ENCODE results near the gene DGAT2.

The DGAT2 gene

DNA sequence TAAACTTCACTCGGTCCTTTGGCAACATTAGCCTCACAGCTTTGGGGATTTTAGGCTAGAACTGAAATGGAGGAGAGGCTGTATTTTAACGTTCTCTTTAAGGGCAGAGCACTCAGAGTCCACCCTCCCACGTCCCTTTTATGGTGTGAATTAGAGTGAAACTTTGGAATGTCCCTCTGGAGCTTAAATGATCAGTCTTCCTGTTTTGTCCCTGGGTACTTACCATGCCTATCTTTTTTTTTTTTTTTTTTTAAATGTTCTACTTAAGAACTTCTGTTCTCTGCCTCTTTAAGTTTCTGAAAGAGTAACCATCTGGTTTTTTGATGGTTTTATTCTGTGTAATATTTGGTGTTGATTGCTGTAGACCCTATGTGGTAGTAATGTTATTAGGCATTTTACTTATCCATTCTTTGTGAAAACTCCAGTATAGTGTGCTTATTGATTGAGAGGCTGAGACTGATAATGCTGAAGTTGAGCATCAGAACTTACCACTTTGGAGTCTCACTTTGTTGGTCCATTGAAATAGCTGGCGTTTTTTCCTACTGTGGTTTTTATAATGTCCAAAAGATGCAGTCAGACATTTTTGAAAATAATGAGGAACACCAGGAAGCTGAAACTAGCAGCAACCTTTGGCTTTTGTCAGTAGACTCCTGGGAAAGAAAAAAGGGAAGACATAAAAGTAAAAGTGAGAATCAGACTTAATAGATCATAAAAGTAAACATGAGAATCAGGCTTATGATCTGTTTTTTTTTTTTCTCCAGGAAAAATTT lies 58.1 kb downstream of the DGAT2 start:
- DNase-seq (ENCODE audit: low spot score), result no peak

DNA sequence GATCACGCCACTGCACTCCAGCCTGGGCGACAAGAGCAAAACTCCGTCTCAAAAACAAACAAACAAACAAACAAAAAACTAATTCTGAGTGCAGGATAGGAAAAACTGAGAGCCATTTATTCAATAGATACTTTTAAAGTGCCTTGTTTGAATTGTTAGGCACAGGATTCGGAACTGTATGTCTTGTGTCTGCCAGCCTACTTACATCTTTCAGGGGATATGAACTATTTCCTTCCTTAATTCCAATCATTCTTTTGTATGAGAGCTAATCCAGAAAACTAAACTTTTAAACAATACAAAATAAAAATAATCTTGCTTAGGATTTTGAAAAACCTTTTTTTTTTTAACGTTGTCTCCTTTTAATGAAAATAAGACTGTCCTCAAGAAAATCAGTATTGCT lies 59.0 kb downstream of the DGAT2 start:
- DNase-seq (ENCODE audit: low spot score), result no peak

DNA sequence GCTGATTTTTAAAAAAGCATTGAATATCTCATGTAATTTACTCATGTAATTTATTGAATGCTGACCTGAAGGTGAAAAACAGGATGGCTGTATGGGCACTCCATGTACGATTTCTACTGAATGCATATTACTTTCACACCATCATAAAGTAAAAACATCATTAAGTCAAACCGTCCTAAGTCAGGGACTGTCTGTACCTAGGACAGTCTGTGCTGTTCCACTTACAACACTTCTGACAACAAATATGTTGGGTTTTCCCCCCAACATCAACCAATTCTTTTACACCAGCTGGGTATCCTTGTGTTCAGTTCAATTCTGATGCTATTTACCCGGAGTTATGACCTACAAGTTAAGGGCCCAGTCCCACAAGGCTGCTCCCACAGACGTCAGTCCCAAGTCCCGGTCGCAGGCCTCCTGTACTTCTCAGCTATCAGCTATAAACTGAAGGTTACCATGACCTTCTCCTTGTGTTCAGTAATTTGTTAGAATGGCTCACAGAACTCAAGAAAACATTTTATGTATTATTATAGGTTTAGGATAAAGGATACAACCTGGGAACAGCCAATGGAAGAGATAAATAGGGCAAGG lies 63.4 kb downstream of the DGAT2 start:
- no peak for DNase-seq (ENCODE audit: low spot score)

DNA sequence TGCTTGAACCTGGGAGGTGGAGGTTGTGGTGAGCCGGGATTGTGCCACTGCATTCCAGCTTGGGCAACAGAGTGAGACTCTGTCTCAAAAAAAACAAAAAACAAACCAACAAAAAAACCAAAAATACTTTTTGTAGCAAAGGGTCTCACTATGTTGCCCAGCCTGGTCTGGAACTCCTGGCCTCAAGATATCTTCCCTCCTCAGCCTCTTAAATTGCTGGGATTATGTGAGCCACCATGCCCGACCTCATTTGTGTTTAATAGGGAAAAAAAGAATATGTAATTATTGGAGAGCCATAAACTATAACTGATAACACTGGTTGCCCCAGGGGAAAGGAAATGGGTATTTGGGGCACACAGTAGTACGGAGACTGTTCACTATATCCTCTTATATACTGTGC lies 66.2 kb downstream of the DGAT2 start:
- no peak for DNase-seq (ENCODE audit: low spot score)

DNA sequence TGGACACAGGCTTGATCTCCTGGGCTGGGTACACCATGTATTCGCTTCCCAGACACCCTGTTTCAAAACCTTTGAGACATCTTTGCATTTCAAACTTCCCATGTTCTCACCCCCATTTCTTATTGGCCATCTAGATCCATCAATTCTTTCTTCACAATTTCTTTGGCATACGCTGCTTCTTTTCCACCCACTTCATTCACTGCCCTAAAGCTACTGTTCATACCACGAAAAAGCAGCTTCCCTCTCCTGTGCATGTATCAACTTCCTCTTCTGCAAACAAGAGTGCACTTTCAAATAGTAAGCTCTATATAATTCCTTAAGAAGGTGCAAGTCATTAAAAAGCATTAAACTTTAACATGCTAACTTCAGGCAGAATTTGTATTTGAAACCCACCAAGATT lies 67.8 kb downstream of the DGAT2 start:
- no peak for DNase-seq (ENCODE audit: low spot score)

DNA sequence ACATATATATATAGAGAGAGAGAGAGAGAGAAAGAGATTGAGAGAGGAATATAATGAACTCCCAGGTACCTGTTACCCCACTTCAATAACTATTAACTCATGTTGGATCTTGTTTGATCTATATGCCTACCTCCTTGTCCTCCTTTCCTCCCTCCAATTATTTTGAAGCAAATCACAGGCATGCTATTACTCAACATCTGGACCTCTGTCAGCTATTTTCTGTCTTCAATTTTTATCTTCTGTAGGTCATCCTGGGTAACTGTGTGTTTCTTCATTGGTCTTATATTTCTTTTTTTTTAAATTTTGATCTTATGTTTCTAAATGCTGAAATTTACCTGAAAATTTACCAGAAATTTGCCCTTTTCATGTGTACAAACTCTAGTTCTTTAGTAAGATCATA lies 71.3 kb downstream of the DGAT2 start:
- DNase-seq (ENCODE audit: low spot score), result no peak

DNA sequence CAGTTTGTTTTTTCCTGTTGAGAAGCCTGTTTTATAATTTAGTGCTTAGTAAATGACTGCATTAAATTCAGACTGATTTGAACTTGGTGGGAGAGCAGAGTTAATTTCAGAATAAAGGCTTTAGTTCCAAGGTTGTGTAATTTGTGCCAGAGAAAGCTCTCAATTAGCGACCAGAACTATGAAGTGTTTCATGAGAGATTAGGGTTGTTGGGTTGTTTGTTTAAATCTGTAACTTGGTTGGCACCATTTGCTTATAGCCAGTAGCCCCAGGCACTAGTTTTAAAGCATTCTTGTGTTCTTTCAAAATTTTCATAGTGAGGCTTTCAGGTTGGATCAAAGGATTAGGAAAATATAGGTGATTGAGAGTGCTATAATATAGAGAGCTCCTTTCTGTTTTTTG lies 71.9 kb downstream of the DGAT2 start:
- DNase-seq (ENCODE audit: low spot score), result no peak

DNA sequence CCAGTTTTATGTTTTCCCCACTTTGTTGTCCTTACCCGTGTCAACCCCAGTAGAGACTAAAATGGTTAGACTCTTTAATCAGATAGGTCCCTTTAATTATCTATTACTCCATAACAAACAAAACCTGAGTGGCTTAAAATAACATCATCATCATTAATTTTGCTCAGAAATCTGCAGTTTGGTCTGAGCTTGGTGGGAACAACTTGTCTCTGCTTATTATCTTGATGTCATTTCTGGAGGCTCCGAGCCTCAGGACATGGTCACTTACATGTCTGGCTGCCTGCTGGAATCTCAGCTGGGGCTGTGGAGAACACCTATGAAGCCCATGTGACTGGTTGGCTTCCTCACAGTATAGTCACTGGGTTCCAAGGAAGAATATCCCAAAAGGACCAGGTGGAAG lies 73.2 kb downstream of the DGAT2 start:
- no peak for DNase-seq (ENCODE audit: low spot score)

DNA sequence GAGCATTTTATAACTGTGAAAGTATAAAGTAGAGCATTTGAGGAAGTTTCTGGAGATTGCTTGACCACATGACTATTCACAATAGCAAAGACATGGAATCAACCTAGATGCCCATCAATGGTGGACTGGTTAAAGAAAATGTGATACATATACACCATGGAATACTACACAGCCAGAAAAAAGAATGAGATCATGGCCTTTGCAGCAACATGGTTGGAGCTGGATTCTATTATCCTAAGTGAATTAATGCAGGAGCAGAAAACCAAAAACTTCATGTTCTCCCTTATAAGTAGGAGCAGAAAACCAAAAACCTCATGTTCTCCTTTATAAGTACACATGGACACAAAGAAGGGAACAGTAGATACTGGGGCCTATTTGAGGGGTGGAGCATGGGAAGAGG lies 76.7 kb downstream of the DGAT2 start:
- DNase-seq (ENCODE audit: low spot score), result no peak

DNA sequence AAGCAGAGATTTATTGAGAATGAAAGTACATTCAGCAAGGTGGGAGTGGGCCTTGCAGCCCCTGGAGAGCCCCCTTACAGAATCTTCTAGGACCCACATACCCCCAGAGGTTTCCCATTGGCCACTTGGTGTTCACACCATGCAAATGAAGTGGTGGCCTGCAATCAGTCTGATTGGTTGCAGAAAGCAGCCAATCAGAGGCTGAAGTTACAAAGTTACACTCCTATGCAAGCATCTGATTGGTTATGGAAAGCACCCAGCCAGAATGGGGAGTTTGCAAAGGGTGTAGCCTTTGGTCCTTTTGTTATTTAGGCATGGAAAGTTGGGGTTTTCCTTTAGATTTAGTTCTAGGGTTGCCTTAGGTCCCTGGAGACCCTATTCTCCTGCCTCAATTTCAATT lies 81.3 kb downstream of the DGAT2 start:
- DNase-seq (ENCODE audit: low spot score), result no peak

DNA sequence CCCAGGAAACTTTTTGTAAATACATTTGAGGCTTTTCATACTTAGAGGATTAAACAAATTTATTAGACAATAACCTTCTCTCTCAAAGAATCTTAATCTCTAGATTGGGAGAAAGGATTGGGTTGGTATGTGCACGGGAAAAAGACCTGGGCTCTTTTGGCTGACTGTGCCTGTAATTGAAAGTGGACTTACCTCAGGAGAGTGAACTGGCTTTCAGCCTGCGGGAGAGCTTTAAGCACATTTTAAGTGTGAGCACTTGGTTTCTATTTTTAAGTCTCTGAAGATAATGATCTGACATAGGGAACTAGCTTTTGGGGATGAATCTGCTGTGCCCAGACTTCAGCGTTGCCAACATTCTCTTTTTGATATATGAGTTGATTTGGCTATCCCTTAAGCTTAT lies 82.2 kb downstream of the DGAT2 start:
- DNase-seq (ENCODE audit: low spot score), result no peak

All from LoVo (cell line).